NCI-H1048 (cell line): ENCODE results near the gene LRRK1.
"Not testable (repeated sequence)": the region's sequence is repeated elsewhere in the genome, so short reads cannot be mapped to it uniquely, and the experiment has no call there.

Experiments used
- DNase-seq: peaks from one replicate; lab custom pipeline; 2025; lab: John Stamatoyannopoulos, UW

LRRK1 gene

GRCh38 chr15:101093958-101094357 lies 174.8 kb downstream of the LRRK1 start:
- no peak for DNase-seq

GRCh38 chr15:101095796-101096406 lies 176.7 kb downstream of the LRRK1 start:
- DNase-seq, result not testable (repeated sequence)

- no peak for DNase-seq
These were observed 178.0 kb downstream of the LRRK1 start for GRCh38 chr15:101097111-101097510.

- no peak for DNase-seq
These were observed 180.0 kb downstream of the LRRK1 start for GRCh38 chr15:101099183-101099582.

- no peak for DNase-seq
These were observed 181.0 kb downstream of the LRRK1 start for GRCh38 chr15:101100118-101100517.

GRCh38 chr15:101100593-101101442 lies 181.7 kb downstream of the LRRK1 start:
- DNase-seq, result no peak

- no peak for DNase-seq
These were observed 182.5 kb downstream of the LRRK1 start for GRCh38 chr15:101101676-101102075.

- no peak for DNase-seq
These were observed 183.6 kb downstream of the LRRK1 start for GRCh38 chr15:101102746-101103145.

- no peak for DNase-seq
These were observed 184.4 kb downstream of the LRRK1 start for GRCh38 chr15:101103598-101103997.

- no peak for DNase-seq
These were observed 185.0 kb downstream of the LRRK1 start for GRCh38 chr15:101104141-101104540.

GRCh38 chr15:101105059-101105891 lies 186.1 kb downstream of the LRRK1 start:
- no peak for DNase-seq

GRCh38 chr15:101107101-101107500 lies 187.9 kb downstream of the LRRK1 start:
- no peak for DNase-seq

GRCh38 chr15:101107625-101108460 lies 188.7 kb downstream of the LRRK1 start:
- no peak for DNase-seq

- no peak for DNase-seq
These were observed 189.3 kb downstream of the LRRK1 start for GRCh38 chr15:101108461-101108775.

- no peak for DNase-seq
These were observed 189.6 kb downstream of the LRRK1 start for GRCh38 chr15:101108791-101109190.

- no peak for DNase-seq
These were observed 191.8 kb downstream of the LRRK1 start for GRCh38 chr15:101110681-101111569.

- no peak for DNase-seq
These were observed 192.6 kb downstream of the LRRK1 start for GRCh38 chr15:101111570-101112262.

GRCh38 chr15:101112336-101113113 lies 193.4 kb downstream of the LRRK1 start:
- DNase-seq, result no peak
